HCT116 (cell line): ENCODE results near the gene DCAF11. TPM values are rescaled to one million over a fixed set of nuclear protein-coding genes. Genes with fewer than 3 reads are reported as not detected.

Source experiments
- ATAC-seq: fragments of 200-7000 bp; cut with Tn5 transposase; 2 replicates; pipeline ENCODE4 v1.9.1; 2020; ENCODE audit warnings: mild to moderate bottlenecking, moderate library complexity
- BruUV-seq: library from RNA; stranded (reverse); fragments of 400-500 nt; replicated peaks from 2 replicates; lab custom pipeline; 2021; lab: Mats Ljungman, UMichigan
- CTCF ChIA-PET: fragments of 300-600 bp; sonication (Branson Sonifier 250); formaldehyde crosslinking; loops from one replicate; lab custom pipeline; 2021; ENCODE audit warnings: antibody characterized with exemption; lab: Charles Lee
- POLR2A ChIA-PET: fragments of 300-600, 350-600 bp; sonication (Branson Sonifier 250); formaldehyde crosslinking; loops from one replicate; lab custom pipeline; 2021; ENCODE audit warnings: antibody characterized with exemption; lab: Charles Lee
- RAD21 ChIA-PET, 2 experiments: fragments of 300-600 bp; sonication (Branson Sonifier 250); formaldehyde crosslinking; loops; one replicate each; lab custom pipeline; 2023; ENCODE audit warnings: low total read pairs in 2 of 2; ENCODE audit not compliant: uncharacterized antibody in 2 of 2, unreplicated experiment in 2 of 2, low non-redundant PET in 1 of 2; lab: Charles Lee
- DNase-seq: peaks from one replicate; pipeline ENCODE4 v3.0.0-alpha.2; 2010; ENCODE audit warnings: low read depth, low spot score
- H2AFZ ChIP-seq: fragments of 200-600 bp; shearing (Covaris generic), sonication (generic); 2 replicates; pipeline ENCODE4 v1.6.1; 2017; ENCODE audit warnings: low read depth, mixed run types, mixed read lengths, antibody characterized with exemption, low read length; ENCODE audit not compliant: poor library complexity, severe bottlenecking
- H3K27ac ChIP-seq: 2 replicates; pipeline ENCODE4 v1.5.1; 2012; ENCODE audit warnings: low read depth, low read length
- H3K27me3 ChIP-seq: fragments of 200-600 bp; sonication (generic); 2 replicates; pipeline ENCODE4 v1.6.1; 2016; ENCODE audit warnings: mixed run types, low read length, mixed read lengths; ENCODE audit not compliant: insufficient read depth
- H3K36me3 ChIP-seq, 2 experiments: fragments of 200-500 bp in 1 of 2; fragments of 200-600 bp in 1 of 2; sonication (Bioruptor generic) in 1 of 2; sonication (generic) in 1 of 2; 2 replicates each; pipeline versions ENCODE4 v1.5.1 to v1.6.1; 2014 to 2016; ENCODE audit warnings: low read length in 2 of 2, inconsistent platforms in 1 of 2, mixed read lengths in 1 of 2, mixed run types in 1 of 2; ENCODE audit not compliant: insufficient read depth in 2 of 2, control insufficient read depth in 1 of 2
- H3K4me1 ChIP-seq, 2 experiments: fragments of 200-600 bp in 1 of 2; sonication (generic) in 1 of 2; 2 replicates each; pipeline versions ENCODE4 v1.5.1 to v1.6.1; 2012 to 2017; ENCODE audit warnings: low read length in 2 of 2, inconsistent platforms in 1 of 2, mild to moderate bottlenecking in 1 of 2, mixed read lengths in 1 of 2, mixed run types in 1 of 2, moderate library complexity in 1 of 2; ENCODE audit not compliant: insufficient read depth in 2 of 2, control insufficient read depth in 1 of 2
- H3K4me2 ChIP-seq: fragments of 200-600 bp; sonication (generic); 2 replicates; pipeline ENCODE4 v1.6.1; 2017; ENCODE audit warnings: mixed run types, low read length, mixed read lengths
- H3K4me3 ChIP-seq, 2 experiments: fragments of 200-600 bp in 1 of 2; sonication (generic) in 1 of 2; replicated peaks in 1 of 2; 2 replicates each; pipeline ENCODE4 v1.5.1; 2011 to 2016; ENCODE audit warnings: low read length in 2 of 2, control low read depth in 1 of 2, low read depth in 1 of 2, mild to moderate bottlenecking in 1 of 2, mixed read lengths in 1 of 2, mixed run types in 1 of 2
- H3K79me2 ChIP-seq: fragments of 200-600 bp; sonication (generic); 2 replicates; pipeline ENCODE4 v1.6.1; 2017; ENCODE audit warnings: mild to moderate bottlenecking, mixed run types, low read length, moderate library complexity, mixed read lengths; ENCODE audit not compliant: insufficient read depth
- H3K9ac ChIP-seq: fragments of 200-600 bp; sonication (generic); 2 replicates; pipeline ENCODE4 v1.6.1; 2016; ENCODE audit warnings: low read length, mixed read lengths
- H3K9me2 ChIP-seq: fragments of 200-600 bp; sonication (generic), shearing (Covaris generic); 2 replicates; pipeline ENCODE4 v1.6.1; 2017; ENCODE audit warnings: mixed run types, mild to moderate bottlenecking, moderate library complexity; ENCODE audit not compliant: insufficient read depth
- H3K9me3 ChIP-seq, 2 experiments: fragments of 200-500 bp in 1 of 2; fragments of 200-600 bp in 1 of 2; sonication (Bioruptor generic) in 1 of 2; sonication (generic) in 1 of 2; 2 replicates each; pipeline ENCODE4 v1.6.1; 2014 to 2017; ENCODE audit warnings: low read length in 2 of 2, mixed read lengths in 2 of 2, inconsistent platforms in 1 of 2, low read depth in 1 of 2, mild to moderate bottlenecking in 1 of 2, mixed run types in 1 of 2, moderate library complexity in 1 of 2; ENCODE audit not compliant: control insufficient read depth in 1 of 2, insufficient read depth in 1 of 2
- H4K20me1 ChIP-seq: fragments of 200-600 bp; sonication (generic), shearing (Covaris generic); 2 replicates; pipeline ENCODE4 v1.6.1; 2017; ENCODE audit warnings: mixed run types, mild to moderate bottlenecking, moderate library complexity; ENCODE audit not compliant: insufficient read depth
- CBX3 ChIP-seq: IDR thresholded peaks from 2 replicates; pipeline ENCODE4 v1.6.1; 2012; ENCODE audit warnings: low read depth
- CEBPB ChIP-seq: IDR thresholded peaks from 2 replicates; pipeline ENCODE4 v1.6.1; 2012; ENCODE audit warnings: low read depth
- EGR1 ChIP-seq: IDR thresholded peaks from 2 replicates; pipeline ENCODE4 v1.6.1; 2012; ENCODE audit warnings: low read depth
- ELF1 ChIP-seq: IDR thresholded peaks from 2 replicates; pipeline ENCODE4 v1.6.1; 2012; ENCODE audit warnings: low read depth, borderline replicate concordance
- EZH2 ChIP-seq: fragments of 200-600 bp; sonication (generic); IDR thresholded peaks from 2 replicates; pipeline ENCODE4 v1.6.1; 2017; ENCODE audit warnings: antibody characterized with exemption, mixed run types
- EZH2phosphoT487 ChIP-seq: fragments of 200-600 bp; IDR thresholded peaks from 2 replicates; pipeline ENCODE4 v1.6.1; 2018; ENCODE audit warnings: antibody characterized with exemption, borderline replicate concordance
- JUND ChIP-seq: IDR thresholded peaks from 2 replicates; pipeline ENCODE4 v1.6.1; 2012
- POLR2A ChIP-seq: IDR thresholded peaks from 2 replicates; pipeline ENCODE4 v1.7.0; 2011; ENCODE audit warnings: borderline replicate concordance; ENCODE audit not compliant: insufficient read depth, insufficient read length; ENCODE audit errors: extremely low read depth
- POLR2AphosphoS5 ChIP-seq: IDR thresholded peaks from 2 replicates; pipeline ENCODE4 v1.6.1; 2011; ENCODE audit warnings: mild to moderate bottlenecking, low read depth, low read length, moderate library complexity
- RAD21 ChIP-seq: IDR thresholded peaks from 2 replicates; pipeline ENCODE4 v1.6.1; 2012; ENCODE audit warnings: low read depth, mild to moderate bottlenecking
- SIN3A ChIP-seq: IDR thresholded peaks from 2 replicates; pipeline ENCODE4 v1.6.1; 2012; ENCODE audit warnings: low read depth
- SP1 ChIP-seq: IDR thresholded peaks from 2 replicates; pipeline ENCODE4 v1.6.1; 2012; ENCODE audit warnings: low read depth
- SRF ChIP-seq: IDR thresholded peaks from 2 replicates; pipeline ENCODE4 v1.6.1; 2012; ENCODE audit warnings: low read depth
- YY1 ChIP-seq: IDR thresholded peaks from 2 replicates; pipeline ENCODE4 v1.6.1; 2011; ENCODE audit warnings: low read length, low read depth, moderate library complexity, mild to moderate bottlenecking; ENCODE audit not compliant: insufficient replicate concordance; ENCODE audit errors: extremely low read depth
- ZNF274 ChIP-seq: fragments of 200-500 bp; sonication (Bioruptor generic); IDR thresholded peaks from 2 replicates; pipeline ENCODE4 v1.6.1; 2014; ENCODE audit warnings: mild to moderate bottlenecking, low read depth, low read length, inconsistent platforms
- intact Hi-C: fragments of 100-400 bp; cut with micrococcal nuclease; formaldehyde crosslinking; loops from 2 replicates; pipeline ENCODE4 v1.10.0; 2022
- total RNA-seq: library from RNA; stranded (reverse); gene quantifications from one replicate; pipeline ENCODE4 v1.2.1, GENCODE V29; 2021; ENCODE audit not compliant: unreplicated experiment
- TF ChIP-seq, protein P1 (sequence below): IDR thresholded peaks from 2 replicates; pipeline ENCODE4 v1.6.1; 2012; ENCODE audit warnings: low read depth
- TF ChIP-seq, protein P2 (sequence below): IDR thresholded peaks from 2 replicates; pipeline ENCODE4 v1.6.1; 2012
- TF ChIP-seq, protein P3 (sequence below): IDR thresholded peaks from 2 replicates; pipeline ENCODE4 v1.6.1; 2012

Gene DCAF11
- total RNA-seq, 1 experiment from 2014 or later = 47.5 TPM

DNA sequence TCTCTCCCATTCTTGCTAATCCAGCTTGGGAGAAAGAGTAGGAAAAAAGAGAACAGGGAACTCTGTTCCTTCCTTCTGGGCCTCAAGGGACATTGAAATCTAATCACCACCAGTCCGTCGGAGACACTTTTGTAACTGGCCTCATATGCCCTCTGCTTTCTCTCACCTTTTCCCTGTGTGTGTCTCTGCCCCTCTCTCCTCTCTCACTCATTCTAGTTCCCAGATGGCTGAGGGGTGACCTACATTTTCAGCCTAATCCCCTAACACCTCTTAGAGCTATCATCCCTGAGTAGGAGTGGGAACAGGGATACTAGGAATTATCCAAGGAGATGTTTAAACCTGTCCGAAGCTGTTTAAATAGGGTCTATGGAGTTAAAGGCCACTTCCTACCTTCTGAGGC lies 29.4 kb upstream of the DCAF11 start:
- ChIA-PET RAD21 (no interaction called here), CTCF (interaction anchor here (1.5 kb wide), 1 partner anchor 9 kb away, joined by 3 read pairs; the partner anchor contains the start of gene PCK2), POLR2A (interaction anchor here (1.1 to 1.7 kb wide), 2 partner anchors 8 to 29 kb away, joined by 4 to 9 read pairs; partner anchors contain the start of genes DCAF11, NRL and PCK2)
- H3K4me2 ChIP-seq = no peak overlapping the region
- no peak overlapping the region for H3K27ac ChIP-seq
- ATAC-seq (no peak), DNase-seq (no peak)
- H3K9ac ChIP-seq = no peak overlapping the region
- H3K4me3 ChIP-seq = no peak overlapping the region
- H3K79me2 ChIP-seq = no peaks in the 10 kb centered on the region
- no peak overlapping the region for H2AFZ ChIP-seq
- intact Hi-C loops = no loop called here
- no peaks in the 10 kb centered on the region for H3K9me2 ChIP-seq
- H3K27me3 ChIP-seq = no peaks in the 10 kb centered on the region
- H3K36me3 ChIP-seq = no peaks in the 10 kb centered on the region
- H3K9me3 ChIP-seq = no peaks in the 10 kb centered on the region
- TF ChIP-seq SP1 (no peak), EZH2 (no peak), POLR2AphosphoS5 (no peak), SIN3A (no peak), ZNF274 (no peak), CBX3 (no peak), YY1 (no peak), SRF (no peak), CEBPB (no peak), JUND (no peak), EGR1 (no peak), RAD21 (no peak), POLR2A (no peak), EZH2phosphoT487 (no peak), ELF1 (no peak)
- TF ChIP-seq, protein P1, sequence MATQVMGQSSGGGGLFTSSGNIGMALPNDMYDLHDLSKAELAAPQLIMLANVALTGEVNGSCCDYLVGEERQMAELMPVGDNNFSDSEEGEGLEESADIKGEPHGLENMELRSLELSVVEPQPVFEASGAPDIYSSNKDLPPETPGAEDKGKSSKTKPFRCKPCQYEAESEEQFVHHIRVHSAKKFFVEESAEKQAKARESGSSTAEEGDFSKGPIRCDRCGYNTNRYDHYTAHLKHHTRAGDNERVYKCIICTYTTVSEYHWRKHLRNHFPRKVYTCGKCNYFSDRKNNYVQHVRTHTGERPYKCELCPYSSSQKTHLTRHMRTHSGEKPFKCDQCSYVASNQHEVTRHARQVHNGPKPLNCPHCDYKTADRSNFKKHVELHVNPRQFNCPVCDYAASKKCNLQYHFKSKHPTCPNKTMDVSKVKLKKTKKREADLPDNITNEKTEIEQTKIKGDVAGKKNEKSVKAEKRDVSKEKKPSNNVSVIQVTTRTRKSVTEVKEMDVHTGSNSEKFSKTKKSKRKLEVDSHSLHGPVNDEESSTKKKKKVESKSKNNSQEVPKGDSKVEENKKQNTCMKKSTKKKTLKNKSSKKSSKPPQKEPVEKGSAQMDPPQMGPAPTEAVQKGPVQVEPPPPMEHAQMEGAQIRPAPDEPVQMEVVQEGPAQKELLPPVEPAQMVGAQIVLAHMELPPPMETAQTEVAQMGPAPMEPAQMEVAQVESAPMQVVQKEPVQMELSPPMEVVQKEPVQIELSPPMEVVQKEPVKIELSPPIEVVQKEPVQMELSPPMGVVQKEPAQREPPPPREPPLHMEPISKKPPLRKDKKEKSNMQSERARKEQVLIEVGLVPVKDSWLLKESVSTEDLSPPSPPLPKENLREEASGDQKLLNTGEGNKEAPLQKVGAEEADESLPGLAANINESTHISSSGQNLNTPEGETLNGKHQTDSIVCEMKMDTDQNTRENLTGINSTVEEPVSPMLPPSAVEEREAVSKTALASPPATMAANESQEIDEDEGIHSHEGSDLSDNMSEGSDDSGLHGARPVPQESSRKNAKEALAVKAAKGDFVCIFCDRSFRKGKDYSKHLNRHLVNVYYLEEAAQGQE = no peak
- TF ChIP-seq, protein P2, sequence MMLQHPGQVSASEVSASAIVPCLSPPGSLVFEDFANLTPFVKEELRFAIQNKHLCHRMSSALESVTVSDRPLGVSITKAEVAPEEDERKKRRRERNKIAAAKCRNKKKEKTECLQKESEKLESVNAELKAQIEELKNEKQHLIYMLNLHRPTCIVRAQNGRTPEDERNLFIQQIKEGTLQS = no peak
- TF ChIP-seq, protein P3, sequence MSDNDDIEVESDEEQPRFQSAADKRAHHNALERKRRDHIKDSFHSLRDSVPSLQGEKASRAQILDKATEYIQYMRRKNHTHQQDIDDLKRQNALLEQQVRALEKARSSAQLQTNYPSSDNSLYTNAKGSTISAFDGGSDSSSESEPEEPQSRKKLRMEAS = no peak
- BruUV-seq = no TSS peak
- H4K20me1 ChIP-seq = no peaks in the 10 kb centered on the region
- peaks cover 14 to 21% of the 10 kb centered on the region in 2 experiments for H3K4me1 ChIP-seq
